Peyer's patch (tissue), 4 donors: ENCODE measurements around the gene NRXN3.

Experiments used
- CTCF ChIP-seq, 6 experiments: fragments of 450-650 bp in 4 of 6; fragments of 200-600 bp in 2 of 6; sonication (generic) in 1 of 6; IDR thresholded peaks; one replicate each; pipeline ENCODE4 v1.5.1; 2017 to 2019; ENCODE audit warnings: antibody characterized with exemption in 6 of 6, mild to moderate bottlenecking in 3 of 6, moderate library complexity in 1 of 6
- POLR2A ChIP-seq, 2 donors: fragments of 450-650 bp; IDR thresholded peaks; one replicate each; pipeline ENCODE4 v1.5.1; 2017; ENCODE audit warnings: antibody characterized with exemption in 2 of 2, mild to moderate bottlenecking in 2 of 2, moderate library complexity in 2 of 2

- TF ChIP-seq CTCF (IDR thresholded peaks at IDR 0.05) (no peak), POLR2A (IDR thresholded peaks at IDR 0.05) (no peak)
Observed at GRCh38 chr14:79915406-79915805, 1745.2 kb downstream of the NRXN3 start.
